ENCODE data around the gene SNX14. TPM values are rescaled to one million over a fixed set of nuclear protein-coding genes. Genes with fewer than 3 reads are reported as not detected.

Gene SNX14
- total RNA-seq, 1 donor from 2014 or later = 33.7 TPM

GRCh38 chr6:85470023-85470410 lies 123.6 kb downstream of the SNX14 start:
- intact Hi-C loops (cut with micrococcal nuclease) = no loop called here
- no peak overlapping the region for H3K27ac ChIP-seq (replicated peaks)
- no peaks in the 10 kb centered on the region for H3K9me3 ChIP-seq (replicated peaks)
- DNase-seq = no peak
- no peaks in the 10 kb centered on the region for H3K4me1 ChIP-seq
- no peaks in the 10 kb centered on the region for H3K36me3 ChIP-seq
- no peaks in the 10 kb centered on the region for H3K27me3 ChIP-seq (ENCODE audit: low read depth)
- TF ChIP-seq CTCF (IDR thresholded peaks at IDR 0.05; ENCODE audit: borderline replicate concordance) = no peak
- H3K4me3 ChIP-seq = no peak overlapping the region

- peaks cover 3% of the 10 kb centered on the region for H3K4me1 ChIP-seq
- H3K36me3 ChIP-seq = no peaks in the 10 kb centered on the region
- no peak for DNase-seq
- H3K27me3 ChIP-seq (ENCODE audit: low read depth) = no peaks in the 10 kb centered on the region
- H3K9me3 ChIP-seq (replicated peaks) = no peaks in the 10 kb centered on the region
- intact Hi-C loops (cut with micrococcal nuclease) = no loop called here
- no peak for TF ChIP-seq CTCF (IDR thresholded peaks at IDR 0.05; ENCODE audit: borderline replicate concordance)
- H3K4me3 ChIP-seq = no peak overlapping the region
- no peak overlapping the region for H3K27ac ChIP-seq (replicated peaks)
These were observed 124.2 kb downstream of the SNX14 start for GRCh38 chr6:85469276-85470022.

- peaks cover 3% of the 10 kb centered on the region for H3K27me3 ChIP-seq (ENCODE audit: low read depth)
- H3K36me3 ChIP-seq = no peaks in the 10 kb centered on the region
- H3K4me1 ChIP-seq = peaks cover 7% of the 10 kb centered on the region
- H3K4me3 ChIP-seq = no peak overlapping the region
- intact Hi-C loops (cut with micrococcal nuclease) = no loop called here
- TF ChIP-seq CTCF (IDR thresholded peaks at IDR 0.05; ENCODE audit: borderline replicate concordance) = no peak
- no peaks in the 10 kb centered on the region for H3K9me3 ChIP-seq (replicated peaks)
- H3K27ac ChIP-seq (replicated peaks) = no peak overlapping the region
- DNase-seq = no peak
These were observed 125.3 kb downstream of the SNX14 start for GRCh38 chr6:85468326-85468725.

GRCh38 chr6:85465762-85466161 lies 127.9 kb downstream of the SNX14 start:
- intact Hi-C loops (cut with micrococcal nuclease) = no loop called here
- no peak overlapping the region for H3K4me3 ChIP-seq
- no peak for DNase-seq
- no peak for TF ChIP-seq CTCF (IDR thresholded peaks at IDR 0.05; ENCODE audit: borderline replicate concordance)
- H3K36me3 ChIP-seq = no peaks in the 10 kb centered on the region
- H3K27me3 ChIP-seq (ENCODE audit: low read depth) = peaks cover 3% of the 10 kb centered on the region
- no peak overlapping the region for H3K27ac ChIP-seq (replicated peaks)
- H3K4me1 ChIP-seq = peaks cover 22% of the 10 kb centered on the region
- no peaks in the 10 kb centered on the region for H3K9me3 ChIP-seq (replicated peaks)

GRCh38 chr6:85464722-85465150 lies 128.9 kb downstream of the SNX14 start:
- Histone ChIP-seq H3K9me3 (replicated peaks) (no peaks in the 10 kb centered on the region), H3K4me3 (no peak overlapping the region), H3K27ac (replicated peaks) (no peak overlapping the region), H3K36me3 (no peaks in the 10 kb centered on the region), H3K27me3 (ENCODE audit: low read depth) (peaks cover 3% of the 10 kb centered on the region), H3K4me1 (peaks cover 32% of the 10 kb centered on the region)
- no peak for DNase-seq
- intact Hi-C loops (cut with micrococcal nuclease) = no loop called here
- no peak for TF ChIP-seq CTCF (IDR thresholded peaks at IDR 0.05; ENCODE audit: borderline replicate concordance)

All from left ventricle myocardium inferior (tissue), 1 donor.